Measurements from ENCODE around the gene SLC12A7.
"Not testable (repeated sequence)": the region's sequence is repeated elsewhere in the genome, so short reads cannot be mapped to it uniquely, and the experiment has no call there.

Gene SLC12A7

GRCh38 chr5:1134478-1134877 lies 22.6 kb upstream of the SLC12A7 start:
- Mint-ChIP-seq H3K27me3 (no peaks in the 10 kb centered on the region), H3K27ac (no peak overlapping the region), H3K36me3 (no peaks in the 10 kb centered on the region)

GRCh38 chr5:1133510-1134201 lies 21.8 kb upstream of the SLC12A7 start:
- Mint-ChIP-seq H3K4me1 (ENCODE audit: low read depth) (no peaks in the 10 kb centered on the region), H3K4me3 (no peak overlapping the region), H3K36me3 (no peaks in the 10 kb centered on the region), H3K27me3 (no peaks in the 10 kb centered on the region), H3K27ac (no peak overlapping the region), H3K9me3 (ENCODE audit: low read depth) (no peaks in the 10 kb centered on the region)

More at GRCh38 chr5:1134478-1134877, 22.6 kb upstream of the SLC12A7 start:
- Mint-ChIP-seq H3K9me3 (ENCODE audit: low read depth) (no peaks in the 10 kb centered on the region), H3K4me1 (ENCODE audit: low read depth) (no peaks in the 10 kb centered on the region), H3K4me3 (no peak overlapping the region)

GRCh38 chr5:1133108-1133507 lies 21.2 kb upstream of the SLC12A7 start:
- Mint-ChIP-seq H3K36me3 (no peaks in the 10 kb centered on the region), H3K27ac (no peak overlapping the region), H3K4me3 (no peak overlapping the region)

DNA sequence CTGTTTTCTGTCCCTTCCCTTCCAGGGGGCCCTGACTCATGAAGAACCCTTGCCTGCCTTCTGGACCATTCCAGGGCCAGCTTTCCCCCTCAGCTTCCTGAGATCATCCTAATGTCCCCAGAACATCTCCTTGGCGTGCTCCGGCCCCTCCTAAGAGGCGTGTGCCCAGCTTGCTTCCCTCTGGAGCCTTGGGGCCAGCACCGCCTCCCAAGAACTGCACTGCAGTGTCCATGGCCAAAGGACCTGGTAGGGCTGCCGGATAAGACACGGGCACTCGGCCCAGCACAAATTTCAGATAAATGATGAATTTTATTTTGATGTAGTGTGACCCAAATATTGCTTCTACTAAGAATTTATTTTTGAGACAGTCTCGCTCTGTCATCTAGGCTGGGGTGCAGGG lies 20.7 kb upstream of the SLC12A7 start:
- H3K27me3 Mint-ChIP-seq: peaks cover 2% of the 10 kb centered on the region
- H3K36me3 Mint-ChIP-seq: no peaks in the 10 kb centered on the region
- H3K4me1 Mint-ChIP-seq (ENCODE audit: low read depth): no peaks in the 10 kb centered on the region
- H3K9me3 Mint-ChIP-seq (ENCODE audit: low read depth): no peaks in the 10 kb centered on the region
- no peak overlapping the region for H3K27ac Mint-ChIP-seq
- no peak overlapping the region for H3K4me3 Mint-ChIP-seq

More at GRCh38 chr5:1133108-1133507, 21.2 kb upstream of the SLC12A7 start:
- Mint-ChIP-seq H3K27me3 (no peaks in the 10 kb centered on the region), H3K4me1 (ENCODE audit: low read depth) (no peaks in the 10 kb centered on the region), H3K9me3 (ENCODE audit: low read depth) (no peaks in the 10 kb centered on the region)

- Mint-ChIP-seq H3K36me3 (no peaks in the 10 kb centered on the region), H3K9me3 (ENCODE audit: low read depth) (no peaks in the 10 kb centered on the region), H3K27ac (no peak overlapping the region), H3K4me1 (ENCODE audit: low read depth) (no peaks in the 10 kb centered on the region), H3K4me3 (no peak overlapping the region), H3K27me3 (peaks cover 2% of the 10 kb centered on the region)
Observed at GRCh38 chr5:1131726-1132125, 19.9 kb upstream of the SLC12A7 start.

DNA sequence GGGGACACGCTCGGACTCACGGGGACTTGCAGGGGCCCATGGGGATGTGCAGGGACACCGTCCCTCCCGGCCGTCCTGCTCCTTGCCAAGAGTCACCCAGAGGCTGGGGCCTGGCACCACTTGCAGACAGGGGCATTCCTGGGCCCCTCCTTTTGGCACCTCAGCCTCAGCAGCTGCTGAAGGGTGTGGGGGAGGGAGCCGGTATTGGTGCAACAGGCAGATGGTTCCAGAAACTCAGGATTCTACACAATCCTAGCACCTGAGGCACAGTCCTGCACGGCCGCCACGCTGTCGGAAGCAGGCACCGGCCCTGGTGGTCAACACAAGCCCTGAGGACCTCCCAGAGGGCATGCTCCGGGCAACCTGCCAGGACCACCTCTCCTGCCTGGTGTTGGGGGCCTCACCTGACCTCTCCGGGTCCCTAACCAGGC lies 19.3 kb upstream of the SLC12A7 start:
- no peaks in the 10 kb centered on the region for H3K36me3 Mint-ChIP-seq
- H3K4me3 Mint-ChIP-seq: no peak overlapping the region
- peaks cover 2% of the 10 kb centered on the region for H3K27me3 Mint-ChIP-seq
- no peaks in the 10 kb centered on the region for H3K4me1 Mint-ChIP-seq (ENCODE audit: low read depth)
- H3K9me3 Mint-ChIP-seq (ENCODE audit: low read depth): no peaks in the 10 kb centered on the region
- H3K27ac Mint-ChIP-seq: no peak overlapping the region

DNA sequence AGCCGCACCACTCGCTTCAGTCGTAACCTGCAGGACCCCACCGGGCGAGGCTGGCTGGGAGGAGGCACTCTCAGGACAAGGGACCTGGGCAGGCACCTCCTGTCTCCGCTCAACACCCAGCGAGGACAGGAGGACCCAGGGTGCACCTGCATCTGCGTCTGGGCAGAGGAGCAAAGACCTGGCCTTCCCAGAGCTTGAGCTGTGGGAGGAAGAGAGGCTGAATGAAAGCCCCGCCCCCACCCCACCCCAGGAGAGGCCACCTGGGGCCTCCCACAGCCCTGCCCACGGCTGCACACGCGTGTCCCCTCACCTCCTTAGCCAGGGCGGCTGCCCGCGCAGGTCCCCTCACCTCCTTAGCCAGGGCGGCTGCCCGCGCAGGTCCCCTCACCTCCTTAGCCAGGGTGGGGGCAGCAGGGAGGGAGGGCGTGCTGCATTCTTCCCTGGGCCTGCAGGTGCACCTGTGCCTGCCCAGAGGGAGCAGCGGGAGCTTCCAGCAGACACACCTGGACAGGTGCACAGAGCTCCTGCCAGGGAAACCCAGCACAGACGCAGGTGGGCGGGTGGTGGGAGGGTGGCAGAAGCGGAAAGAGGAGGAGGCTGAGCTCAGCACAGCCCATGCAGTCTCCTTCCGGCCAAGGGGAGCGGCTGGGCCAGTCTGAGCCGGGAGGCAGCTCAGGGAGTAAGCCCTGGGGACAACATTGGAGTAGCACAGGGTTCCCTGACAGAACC lies 18.5 kb upstream of the SLC12A7 start:
- no peak overlapping the region for H3K4me3 Mint-ChIP-seq
- no peak overlapping the region for H3K27ac Mint-ChIP-seq
- peaks cover 2% of the 10 kb centered on the region for H3K27me3 Mint-ChIP-seq
- H3K9me3 Mint-ChIP-seq (ENCODE audit: low read depth): no peaks in the 10 kb centered on the region
- no peaks in the 10 kb centered on the region for H3K36me3 Mint-ChIP-seq
- no peaks in the 10 kb centered on the region for H3K4me1 Mint-ChIP-seq (ENCODE audit: low read depth)

DNA sequence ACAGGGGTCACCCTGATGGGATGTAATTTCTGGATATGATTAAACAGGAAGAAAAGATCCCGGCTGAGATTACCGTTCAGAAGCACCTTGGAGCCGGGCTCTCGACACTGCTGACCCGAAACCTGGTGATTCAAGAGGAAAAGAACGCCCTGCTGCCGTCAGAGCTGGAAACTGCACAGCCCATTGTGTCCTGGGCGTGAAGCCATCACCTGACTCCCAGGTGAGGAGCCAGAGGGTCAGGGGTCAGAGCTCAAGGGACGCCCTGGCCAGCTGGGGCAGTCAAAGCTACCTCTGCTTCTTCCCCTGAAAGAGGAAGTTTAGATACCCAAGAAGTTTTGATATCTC lies 17.8 kb upstream of the SLC12A7 start:
- H3K9me3 Mint-ChIP-seq (ENCODE audit: low read depth): no peaks in the 10 kb centered on the region
- peaks cover 2% of the 10 kb centered on the region for H3K27me3 Mint-ChIP-seq
- H3K36me3 Mint-ChIP-seq: no peaks in the 10 kb centered on the region
- H3K27ac Mint-ChIP-seq: no peak overlapping the region
- H3K4me1 Mint-ChIP-seq (ENCODE audit: low read depth): no peaks in the 10 kb centered on the region
- H3K4me3 Mint-ChIP-seq: no peak overlapping the region

DNA sequence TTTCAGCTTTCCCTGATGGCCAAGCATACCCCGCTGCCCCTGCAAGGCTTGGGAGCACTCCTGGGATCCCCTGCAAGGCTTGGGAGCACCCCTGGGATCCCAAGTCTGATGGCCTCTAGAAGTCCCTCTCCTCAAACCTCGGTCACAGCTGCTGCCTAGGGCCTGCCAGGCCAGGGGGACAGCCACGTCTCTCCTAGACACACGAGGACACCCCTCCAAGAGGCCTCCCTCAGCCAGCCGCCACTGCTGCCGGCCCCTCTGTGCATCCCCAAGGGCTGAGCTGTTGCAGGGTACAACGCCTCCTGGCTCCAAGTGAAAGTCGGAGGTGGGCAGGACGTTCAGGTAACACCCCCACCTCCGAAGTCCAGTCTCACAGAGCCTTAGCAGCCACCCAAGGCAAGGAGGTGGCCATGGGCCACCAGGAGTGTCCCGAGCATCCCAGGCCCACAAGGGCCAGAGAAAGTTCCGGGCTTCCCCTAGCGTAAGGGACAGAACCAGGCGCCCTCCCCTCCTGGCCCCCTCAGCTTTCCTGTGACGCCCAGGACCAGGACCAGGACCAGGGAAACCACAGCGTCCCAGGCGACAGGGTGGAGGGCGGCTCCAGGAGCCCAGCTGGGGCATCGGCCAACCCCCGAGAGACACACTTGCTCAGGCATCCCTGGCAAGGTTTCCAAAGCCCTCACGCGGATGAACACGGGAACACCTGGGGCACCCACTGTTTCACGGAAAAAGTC lies 17.3 kb upstream of the SLC12A7 start:
- H3K9me3 Mint-ChIP-seq (ENCODE audit: low read depth): no peaks in the 10 kb centered on the region
- H3K27ac Mint-ChIP-seq: no peak overlapping the region
- no peaks in the 10 kb centered on the region for H3K36me3 Mint-ChIP-seq
- H3K4me3 Mint-ChIP-seq: no peak overlapping the region
- H3K27me3 Mint-ChIP-seq: peaks cover 2% of the 10 kb centered on the region
- no peaks in the 10 kb centered on the region for H3K4me1 Mint-ChIP-seq (ENCODE audit: low read depth)

- Mint-ChIP-seq H3K27ac (no peak overlapping the region), H3K27me3 (peaks cover 2% of the 10 kb centered on the region)
Observed at GRCh38 chr5:1127959-1128785, 16.3 kb upstream of the SLC12A7 start.

GRCh38 chr5:1125695-1126094 lies 13.8 kb upstream of the SLC12A7 start:
- not testable (repeated sequence) for H3K27me3 Mint-ChIP-seq; H3K4me3 Mint-ChIP-seq; H3K27ac Mint-ChIP-seq; H3K9me3 Mint-ChIP-seq (ENCODE audit: low read depth); H3K4me1 Mint-ChIP-seq (ENCODE audit: low read depth); H3K36me3 Mint-ChIP-seq

More at GRCh38 chr5:1127959-1128785, 16.3 kb upstream of the SLC12A7 start:
- Mint-ChIP-seq H3K4me3 (no peak overlapping the region), H3K36me3 (no peaks in the 10 kb centered on the region), H3K9me3 (ENCODE audit: low read depth) (no peaks in the 10 kb centered on the region), H3K4me1 (ENCODE audit: low read depth) (no peaks in the 10 kb centered on the region)

- no peaks in the 10 kb centered on the region for H3K9me3 Mint-ChIP-seq (ENCODE audit: low read depth)
- H3K27me3 Mint-ChIP-seq: peaks cover 2% of the 10 kb centered on the region
- H3K36me3 Mint-ChIP-seq: no peaks in the 10 kb centered on the region
- H3K4me1 Mint-ChIP-seq (ENCODE audit: low read depth): no peaks in the 10 kb centered on the region
- H3K4me3 Mint-ChIP-seq: no peak overlapping the region
- H3K27ac Mint-ChIP-seq: no peak overlapping the region
Observed at GRCh38 chr5:1125030-1125357, 13.1 kb upstream of the SLC12A7 start.

DNA sequence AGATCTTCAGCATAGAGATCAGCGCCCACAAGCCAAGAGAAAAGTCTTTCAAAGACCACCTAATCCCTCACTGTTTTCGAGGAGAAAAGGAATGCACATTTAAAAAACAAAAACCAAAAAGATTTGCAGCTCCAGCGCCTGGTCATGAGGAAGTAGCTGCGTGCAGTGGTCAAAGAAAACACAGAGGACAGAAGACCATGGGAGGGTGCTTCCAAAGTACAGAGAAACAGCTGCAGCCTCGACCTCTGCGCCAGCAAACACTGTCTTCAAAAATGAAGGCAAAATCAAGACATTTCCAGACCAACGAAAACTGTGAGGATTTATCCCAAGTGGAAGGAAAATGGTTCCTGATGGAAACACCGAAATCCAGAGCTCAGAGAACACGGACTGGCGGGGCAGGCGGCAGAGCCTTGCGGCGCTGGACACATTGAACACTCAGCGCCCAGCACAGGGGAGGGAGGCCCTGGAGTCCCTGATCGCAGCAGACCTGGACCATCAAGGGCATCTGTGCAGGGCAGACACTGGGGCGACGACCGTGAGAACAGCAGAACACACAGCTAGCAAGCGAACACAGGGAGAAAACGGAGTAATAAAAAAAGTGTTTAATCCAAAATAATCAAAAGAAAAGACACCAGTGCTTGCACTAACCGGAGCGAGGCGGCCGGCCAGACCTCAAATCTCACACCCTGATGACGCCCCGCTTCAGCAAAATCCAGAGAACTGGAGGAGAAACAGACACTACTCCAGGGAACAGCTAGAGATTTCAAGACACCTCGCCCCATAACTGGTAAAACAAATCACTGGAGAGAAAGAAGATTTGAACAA lies 12.6 kb upstream of the SLC12A7 start:
- no peak overlapping the region for H3K4me3 Mint-ChIP-seq
- no peaks in the 10 kb centered on the region for H3K36me3 Mint-ChIP-seq
- H3K27ac Mint-ChIP-seq: no peak overlapping the region
- no peaks in the 10 kb centered on the region for H3K4me1 Mint-ChIP-seq (ENCODE audit: low read depth)
- no peaks in the 10 kb centered on the region for H3K9me3 Mint-ChIP-seq (ENCODE audit: low read depth)
- peaks cover 2% of the 10 kb centered on the region for H3K27me3 Mint-ChIP-seq

Measured in activated naive CD8-positive, alpha-beta T cell (primary cell).